Measurements from ENCODE around the gene L2HGDH.

L2HGDH gene

GRCh38 chr14:50345846-50346422 is 33.9 kb upstream of the L2HGDH start:
- peaks cover 2% of the 10 kb centered on the region for H3K36me3 Mint-ChIP-seq (ENCODE audit: low read depth)
- H3K4me1 Mint-ChIP-seq (ENCODE audit: low read depth): peaks cover 12% of the 10 kb centered on the region
- no peak overlapping the region for H3K27ac Mint-ChIP-seq
- H3K4me3 Mint-ChIP-seq: no peak overlapping the region
- no peak for DNase-seq (ENCODE audit: low spot score)
- H3K27me3 Mint-ChIP-seq (ENCODE audit: low read depth): peaks cover 15% of the 10 kb centered on the region
- no peaks in the 10 kb centered on the region for H3K9me3 Mint-ChIP-seq

GRCh38 chr14:50344876-50345563 is 33.0 kb upstream of the L2HGDH start:
- no peak for DNase-seq (ENCODE audit: low spot score)
- H3K27me3 Mint-ChIP-seq (ENCODE audit: low read depth): peaks cover 15% of the 10 kb centered on the region
- H3K36me3 Mint-ChIP-seq (ENCODE audit: low read depth): peaks cover 2% of the 10 kb centered on the region
- H3K4me3 Mint-ChIP-seq: no peak overlapping the region
- no peak overlapping the region for H3K27ac Mint-ChIP-seq
- peaks cover 12% of the 10 kb centered on the region for H3K4me1 Mint-ChIP-seq (ENCODE audit: low read depth)
- no peaks in the 10 kb centered on the region for H3K9me3 Mint-ChIP-seq

GRCh38 chr14:50344116-50344775 is 32.2 kb upstream of the L2HGDH start:
- H3K4me3 Mint-ChIP-seq: no peak overlapping the region
- H3K9me3 Mint-ChIP-seq: no peaks in the 10 kb centered on the region
- H3K36me3 Mint-ChIP-seq (ENCODE audit: low read depth): peaks cover 2% of the 10 kb centered on the region
- peaks cover 15% of the 10 kb centered on the region for H3K27me3 Mint-ChIP-seq (ENCODE audit: low read depth)
- peak; percentile 86 for DNase-seq (ENCODE audit: low spot score)
- H3K27ac Mint-ChIP-seq: no peak overlapping the region
- H3K4me1 Mint-ChIP-seq (ENCODE audit: low read depth): peaks cover 12% of the 10 kb centered on the region

- Mint-ChIP-seq H3K9me3 (no peaks in the 10 kb centered on the region), H3K27me3 (ENCODE audit: low read depth) (peaks cover 12% of the 10 kb centered on the region), H3K27ac (no peak overlapping the region), H3K36me3 (ENCODE audit: low read depth) (peaks cover 2% of the 10 kb centered on the region), H3K4me3 (no peak overlapping the region), H3K4me1 (ENCODE audit: low read depth) (peaks cover 12% of the 10 kb centered on the region)
- no peak for DNase-seq (ENCODE audit: low spot score)
Measured at GRCh38 chr14:50343434-50343833, 31.4 kb upstream of the L2HGDH start.

- Mint-ChIP-seq H3K27me3 (ENCODE audit: low read depth) (peaks cover 10% of the 10 kb centered on the region), H3K9me3 (no peaks in the 10 kb centered on the region), H3K27ac (no peak overlapping the region), H3K4me1 (ENCODE audit: low read depth) (peaks cover 12% of the 10 kb centered on the region), H3K4me3 (no peak overlapping the region), H3K36me3 (ENCODE audit: low read depth) (peaks cover 2% of the 10 kb centered on the region)
- DNase-seq (ENCODE audit: low spot score): peak; percentile 41
Measured at GRCh38 chr14:50342221-50343078, 30.4 kb upstream of the L2HGDH start.

GRCh38 chr14:50340963-50341362 is 28.9 kb upstream of the L2HGDH start:
- Mint-ChIP-seq H3K36me3 (ENCODE audit: low read depth) (peaks cover 7% of the 10 kb centered on the region), H3K27ac (no peak overlapping the region), H3K9me3 (no peaks in the 10 kb centered on the region), H3K4me3 (no peak overlapping the region), H3K4me1 (ENCODE audit: low read depth) (peaks cover 18% of the 10 kb centered on the region), H3K27me3 (ENCODE audit: low read depth) (peaks cover 7% of the 10 kb centered on the region)
- DNase-seq (ENCODE audit: low spot score): no peak

- Mint-ChIP-seq H3K27ac (no peak overlapping the region), H3K4me3 (no peak overlapping the region), H3K4me1 (ENCODE audit: low read depth) (peaks cover 21% of the 10 kb centered on the region), H3K36me3 (ENCODE audit: low read depth) (peaks cover 9% of the 10 kb centered on the region), H3K27me3 (ENCODE audit: low read depth) (peaks cover 3% of the 10 kb centered on the region), H3K9me3 (no peaks in the 10 kb centered on the region)
- DNase-seq (ENCODE audit: low spot score): no peak
Measured at GRCh38 chr14:50340045-50340444, 28.0 kb upstream of the L2HGDH start.

GRCh38 chr14:50339178-50339804 is 27.3 kb upstream of the L2HGDH start:
- DNase-seq (ENCODE audit: low spot score): no peak
- no peaks in the 10 kb centered on the region for H3K27me3 Mint-ChIP-seq (ENCODE audit: low read depth)
- H3K36me3 Mint-ChIP-seq (ENCODE audit: low read depth): peaks cover 9% of the 10 kb centered on the region
- no peaks in the 10 kb centered on the region for H3K9me3 Mint-ChIP-seq
- no peak overlapping the region for H3K27ac Mint-ChIP-seq
- H3K4me3 Mint-ChIP-seq: no peak overlapping the region
- peaks cover 20% of the 10 kb centered on the region for H3K4me1 Mint-ChIP-seq (ENCODE audit: low read depth)

GRCh38 chr14:50338587-50338986 is 26.6 kb upstream of the L2HGDH start:
- H3K9me3 Mint-ChIP-seq: no peaks in the 10 kb centered on the region
- no peak overlapping the region for H3K4me3 Mint-ChIP-seq
- H3K27me3 Mint-ChIP-seq (ENCODE audit: low read depth): no peaks in the 10 kb centered on the region
- DNase-seq (ENCODE audit: low spot score): no peak
- peaks cover 15% of the 10 kb centered on the region for H3K4me1 Mint-ChIP-seq (ENCODE audit: low read depth)
- no peak overlapping the region for H3K27ac Mint-ChIP-seq
- H3K36me3 Mint-ChIP-seq (ENCODE audit: low read depth): peaks cover 9% of the 10 kb centered on the region

GRCh38 chr14:50335989-50336824 is 24.2 kb upstream of the L2HGDH start:
- Mint-ChIP-seq H3K4me1 (ENCODE audit: low read depth) (peaks cover 10% of the 10 kb centered on the region), H3K36me3 (ENCODE audit: low read depth) (peaks cover 22% of the 10 kb centered on the region), H3K27ac (no peak overlapping the region), H3K4me3 (peak overlapping the region; percentile 42), H3K27me3 (ENCODE audit: low read depth) (no peaks in the 10 kb centered on the region), H3K9me3 (no peaks in the 10 kb centered on the region)
- no peak for DNase-seq (ENCODE audit: low spot score)

GRCh38 chr14:50335389-50335788 is 23.4 kb upstream of the L2HGDH start:
- peak overlapping the region; percentile 58 for H3K27ac Mint-ChIP-seq
- no peak for DNase-seq (ENCODE audit: low spot score)

GRCh38 chr14:50334211-50334610 is 22.2 kb upstream of the L2HGDH start:
- Mint-ChIP-seq H3K4me1 (ENCODE audit: low read depth) (peaks cover 10% of the 10 kb centered on the region), H3K27me3 (ENCODE audit: low read depth) (no peaks in the 10 kb centered on the region), H3K36me3 (ENCODE audit: low read depth) (peaks cover 23% of the 10 kb centered on the region), H3K9me3 (no peaks in the 10 kb centered on the region), H3K27ac (no peak overlapping the region), H3K4me3 (no peak overlapping the region)
- DNase-seq (ENCODE audit: low spot score): no peak

More at GRCh38 chr14:50335389-50335788, 23.4 kb upstream of the L2HGDH start:
- Mint-ChIP-seq H3K4me3 (no peak overlapping the region), H3K36me3 (ENCODE audit: low read depth) (peaks cover 23% of the 10 kb centered on the region), H3K27me3 (ENCODE audit: low read depth) (no peaks in the 10 kb centered on the region), H3K4me1 (ENCODE audit: low read depth) (peaks cover 10% of the 10 kb centered on the region), H3K9me3 (no peaks in the 10 kb centered on the region)

GRCh38 chr14:50333014-50333509 is 21.0 kb upstream of the L2HGDH start:
- H3K36me3 Mint-ChIP-seq (ENCODE audit: low read depth): peaks cover 26% of the 10 kb centered on the region
- no peaks in the 10 kb centered on the region for H3K27me3 Mint-ChIP-seq (ENCODE audit: low read depth)
- H3K9me3 Mint-ChIP-seq: no peaks in the 10 kb centered on the region
- DNase-seq (ENCODE audit: low spot score): no peak
- peaks cover 10% of the 10 kb centered on the region for H3K4me1 Mint-ChIP-seq (ENCODE audit: low read depth)
- H3K27ac Mint-ChIP-seq: no peak overlapping the region
- H3K4me3 Mint-ChIP-seq: no peak overlapping the region

Measured in T-helper 2 cell treated with Interferon-gamma antibody and Interleukin-4, amounts not matched to agents 5 μg/mL and 100 μg/mL, for 36 hours (primary cell).